ENCODE data around the gene DNAJC5G. TPM values are rescaled to one million over a fixed set of nuclear protein-coding genes. Genes with fewer than 3 reads are reported as not detected.
A peak's percentile ranks its signal among the peaks of the same experiment; 100 is the strongest.
"Not testable (repeated sequence)": the region's sequence is repeated elsewhere in the genome, so short reads cannot be mapped to it uniquely, and the experiment has no call there.

DNAJC5G gene
- polyA plus RNA-seq, 1 donor, result 0.19 TPM

GRCh38 chr2:27298391-27299080 is 23.3 kb downstream of the DNAJC5G start:
- no peaks in the 10 kb centered on the region for H3K9me3 ChIP-seq (ENCODE audit: control insufficient read depth, low read depth, low read length)
- WGBS (ENCODE audit: insufficient coverage, low lambda C conversion rate), result 100% methylated on average over 1 of the region's 18 CpGs
- H3K27me3 ChIP-seq (ENCODE audit: control insufficient read depth, insufficient read depth, low read length), result peaks cover 3% of the 10 kb centered on the region
- H3K27ac ChIP-seq (ENCODE audit: low read length), result no peak overlapping the region
- no peak overlapping the region for H3K4me3 ChIP-seq (ENCODE audit: low read length)
- H3K36me3 ChIP-seq (ENCODE audit: control insufficient read depth, insufficient read depth, low read length), result no peaks in the 10 kb centered on the region
- DNase-seq, result no peak
- peaks cover 12% of the 10 kb centered on the region for H3K4me1 ChIP-seq (ENCODE audit: control insufficient read depth, insufficient read depth, low read length)

GRCh38 chr2:27300606-27301005 is 25.4 kb downstream of the DNAJC5G start:
- H3K4me1 ChIP-seq (ENCODE audit: control insufficient read depth, insufficient read depth, low read length), result peaks cover 10% of the 10 kb centered on the region
- H3K27ac ChIP-seq (ENCODE audit: low read length); H3K36me3 ChIP-seq (ENCODE audit: control insufficient read depth, insufficient read depth, low read length); DNase-seq; H3K9me3 ChIP-seq (ENCODE audit: control insufficient read depth, low read depth, low read length); H3K4me3 ChIP-seq (ENCODE audit: low read length): not testable (repeated sequence)
- H3K27me3 ChIP-seq (ENCODE audit: control insufficient read depth, insufficient read depth, low read length), result peaks cover 16% of the 10 kb centered on the region
- WGBS (ENCODE audit: insufficient coverage, low lambda C conversion rate), result 60% methylated on average over 1 of the region's 4 CpGs

- Histone ChIP-seq H3K9me3 (ENCODE audit: control insufficient read depth, low read depth, low read length) (peaks cover 14% of the 10 kb centered on the region), H3K27ac (ENCODE audit: low read length) (no peak overlapping the region), H3K36me3 (ENCODE audit: control insufficient read depth, insufficient read depth, low read length) (no peaks in the 10 kb centered on the region), H3K4me1 (ENCODE audit: control insufficient read depth, insufficient read depth, low read length) (peaks cover 25% of the 10 kb centered on the region), H3K27me3 (ENCODE audit: control insufficient read depth, insufficient read depth, low read length) (peaks cover 43% of the 10 kb centered on the region), H3K4me3 (ENCODE audit: low read length) (no peak overlapping the region)
- WGBS (ENCODE audit: insufficient coverage, low lambda C conversion rate), result 71% methylated on average over 6 of the region's 25 CpGs
- peak in 1 of 2 donors; percentile 58 for DNase-seq
Observed at GRCh38 chr2:27303093-27304025, 28.1 kb downstream of the DNAJC5G start.

- H3K36me3 ChIP-seq (ENCODE audit: control insufficient read depth, insufficient read depth, low read length), result peaks cover 4% of the 10 kb centered on the region
- DNase-seq, result no peak
- H3K4me3 ChIP-seq (ENCODE audit: low read length), result no peak overlapping the region
- WGBS (ENCODE audit: insufficient coverage, low lambda C conversion rate), result 100% methylated on average over 1 of the region's 13 CpGs
- peaks cover 14% of the 10 kb centered on the region for H3K9me3 ChIP-seq (ENCODE audit: control insufficient read depth, low read depth, low read length)
- H3K27ac ChIP-seq (ENCODE audit: low read length), result no peak overlapping the region
- peaks cover 25% of the 10 kb centered on the region for H3K4me1 ChIP-seq (ENCODE audit: control insufficient read depth, insufficient read depth, low read length)
- H3K27me3 ChIP-seq (ENCODE audit: control insufficient read depth, insufficient read depth, low read length), result peaks cover 46% of the 10 kb centered on the region
Observed at GRCh38 chr2:27304488-27305240, 29.4 kb downstream of the DNAJC5G start.

GRCh38 chr2:27305516-27305915 is 30.3 kb downstream of the DNAJC5G start:
- H3K27me3 ChIP-seq (ENCODE audit: control insufficient read depth, insufficient read depth, low read length), result peaks cover 46% of the 10 kb centered on the region

GRCh38 chr2:27306136-27306535 is 30.9 kb downstream of the DNAJC5G start:
- Histone ChIP-seq H3K4me1 (ENCODE audit: control insufficient read depth, insufficient read depth, low read length) (peaks cover 25% of the 10 kb centered on the region), H3K27ac (ENCODE audit: low read length) (no peak overlapping the region), H3K4me3 (ENCODE audit: low read length) (no peak overlapping the region), H3K9me3 (ENCODE audit: control insufficient read depth, low read depth, low read length) (peaks cover 14% of the 10 kb centered on the region), H3K36me3 (ENCODE audit: control insufficient read depth, insufficient read depth, low read length) (peaks cover 6% of the 10 kb centered on the region), H3K27me3 (ENCODE audit: control insufficient read depth, insufficient read depth, low read length) (peaks cover 46% of the 10 kb centered on the region)
- WGBS (ENCODE audit: insufficient coverage, low lambda C conversion rate), result no CpG with 5 or more reads among the region's 26 CpGs
- DNase-seq, result peak in 1 of 2 donors; percentile 16

More at GRCh38 chr2:27305516-27305915, 30.3 kb downstream of the DNAJC5G start:
- Histone ChIP-seq H3K9me3 (ENCODE audit: control insufficient read depth, low read depth, low read length) (peaks cover 14% of the 10 kb centered on the region), H3K36me3 (ENCODE audit: control insufficient read depth, insufficient read depth, low read length) (peaks cover 6% of the 10 kb centered on the region), H3K27ac (ENCODE audit: low read length) (no peak overlapping the region), H3K4me3 (ENCODE audit: low read length) (no peak overlapping the region), H3K4me1 (ENCODE audit: control insufficient read depth, insufficient read depth, low read length) (peaks cover 25% of the 10 kb centered on the region)
- DNase-seq, result no peak
- no CpG with 5 or more reads among the region's 16 CpGs for WGBS (ENCODE audit: insufficient coverage, low lambda C conversion rate)

- H3K4me3 ChIP-seq (ENCODE audit: low read length), result no peak overlapping the region
- peaks cover 11% of the 10 kb centered on the region for H3K36me3 ChIP-seq (ENCODE audit: control insufficient read depth, insufficient read depth, low read length)
- peak in 1 of 2 donors; percentile 17 for DNase-seq
- peaks cover 46% of the 10 kb centered on the region for H3K27me3 ChIP-seq (ENCODE audit: control insufficient read depth, insufficient read depth, low read length)
- WGBS (ENCODE audit: insufficient coverage, low lambda C conversion rate), result no CpG with 5 or more reads among the region's 51 CpGs
- H3K9me3 ChIP-seq (ENCODE audit: control insufficient read depth, low read depth, low read length), result peaks cover 14% of the 10 kb centered on the region
- peaks cover 25% of the 10 kb centered on the region for H3K4me1 ChIP-seq (ENCODE audit: control insufficient read depth, insufficient read depth, low read length)
- H3K27ac ChIP-seq (ENCODE audit: low read length), result no peak overlapping the region
Observed at GRCh38 chr2:27306573-27307286, 31.5 kb downstream of the DNAJC5G start.

GRCh38 chr2:27307287-27307544 is 32.0 kb downstream of the DNAJC5G start:
- Histone ChIP-seq H3K27me3 (ENCODE audit: control insufficient read depth, insufficient read depth, low read length) (peaks cover 46% of the 10 kb centered on the region), H3K36me3 (ENCODE audit: control insufficient read depth, insufficient read depth, low read length) (peaks cover 15% of the 10 kb centered on the region), H3K9me3 (ENCODE audit: control insufficient read depth, low read depth, low read length) (peaks cover 14% of the 10 kb centered on the region), H3K4me1 (ENCODE audit: control insufficient read depth, insufficient read depth, low read length) (peaks cover 27% of the 10 kb centered on the region), H3K4me3 (ENCODE audit: low read length) (no peak overlapping the region), H3K27ac (ENCODE audit: low read length) (no peak overlapping the region)
- no CpG with 5 or more reads among the region's 14 CpGs for WGBS (ENCODE audit: insufficient coverage, low lambda C conversion rate)
- DNase-seq, result no peak

GRCh38 chr2:27307545-27308358 is 32.5 kb downstream of the DNAJC5G start:
- peaks cover 14% of the 10 kb centered on the region for H3K9me3 ChIP-seq (ENCODE audit: control insufficient read depth, low read depth, low read length)
- peaks cover 17% of the 10 kb centered on the region for H3K36me3 ChIP-seq (ENCODE audit: control insufficient read depth, insufficient read depth, low read length)
- H3K27me3 ChIP-seq (ENCODE audit: control insufficient read depth, insufficient read depth, low read length), result peaks cover 46% of the 10 kb centered on the region
- no peak overlapping the region for H3K27ac ChIP-seq (ENCODE audit: low read length)
- peaks cover 31% of the 10 kb centered on the region for H3K4me1 ChIP-seq (ENCODE audit: control insufficient read depth, insufficient read depth, low read length)
- H3K4me3 ChIP-seq (ENCODE audit: low read length), result no peak overlapping the region
- DNase-seq, result peak in 1 of 2 donors; percentile 29
- WGBS (ENCODE audit: insufficient coverage, low lambda C conversion rate), result no CpG with 5 or more reads among the region's 75 CpGs
